ENCODE results near the gene GRIN1. TPM values are rescaled to one million over a fixed set of nuclear protein-coding genes. Genes with fewer than 3 reads are reported as not detected.
"Not testable (repeated sequence)": the region's sequence is repeated elsewhere in the genome, so short reads cannot be mapped to it uniquely, and the experiment has no call there.

The GRIN1 gene
- total RNA-seq, 1 donor = under 0.01 TPM

DNA sequence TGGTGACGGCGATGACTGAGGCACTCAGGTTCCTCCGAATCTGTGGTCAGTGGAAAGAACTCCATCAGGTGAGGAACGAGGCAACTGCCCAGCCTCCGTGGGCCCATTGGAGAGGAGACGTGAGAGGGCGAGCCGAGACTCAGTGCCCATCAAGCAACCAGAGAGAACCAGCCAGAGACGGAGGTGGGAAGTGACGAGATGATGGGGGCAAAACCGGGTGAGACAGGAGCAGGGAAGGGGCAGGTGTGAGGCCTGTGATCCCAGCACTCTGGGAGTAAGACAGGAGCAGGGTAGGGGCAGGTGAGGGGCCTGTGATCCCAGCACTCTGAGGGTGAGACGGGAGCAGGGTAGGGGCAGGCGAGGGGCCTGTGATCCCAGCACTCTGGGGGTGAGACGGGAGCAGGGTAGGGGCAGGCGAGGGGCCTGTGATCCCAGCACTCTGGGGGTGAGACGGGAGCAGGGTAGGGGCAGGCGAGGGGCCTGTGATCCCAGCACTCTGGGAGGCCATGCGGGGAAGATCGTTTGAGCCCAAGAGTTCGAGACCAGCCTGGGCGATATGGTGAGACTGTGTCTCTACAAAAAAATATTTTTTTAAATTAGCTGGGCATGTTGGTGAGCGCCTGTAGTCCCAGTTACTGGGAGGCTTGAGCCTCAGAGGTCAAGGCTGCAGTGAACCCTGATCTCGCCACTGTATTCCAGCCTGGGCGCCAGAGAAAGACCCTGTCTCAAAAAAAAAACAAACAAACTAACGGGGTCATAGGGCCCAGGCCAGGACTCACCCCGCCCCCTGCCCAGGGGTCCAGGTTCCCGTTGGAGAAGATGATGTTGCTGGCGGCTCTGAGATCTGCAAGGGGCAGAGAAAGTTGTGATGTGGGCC lies 27.8 kb upstream of the GRIN1 start:
- no peak for DNase-seq (ENCODE audit: low read depth in 2 of 3, low spot score in 2 of 3)

DNA sequence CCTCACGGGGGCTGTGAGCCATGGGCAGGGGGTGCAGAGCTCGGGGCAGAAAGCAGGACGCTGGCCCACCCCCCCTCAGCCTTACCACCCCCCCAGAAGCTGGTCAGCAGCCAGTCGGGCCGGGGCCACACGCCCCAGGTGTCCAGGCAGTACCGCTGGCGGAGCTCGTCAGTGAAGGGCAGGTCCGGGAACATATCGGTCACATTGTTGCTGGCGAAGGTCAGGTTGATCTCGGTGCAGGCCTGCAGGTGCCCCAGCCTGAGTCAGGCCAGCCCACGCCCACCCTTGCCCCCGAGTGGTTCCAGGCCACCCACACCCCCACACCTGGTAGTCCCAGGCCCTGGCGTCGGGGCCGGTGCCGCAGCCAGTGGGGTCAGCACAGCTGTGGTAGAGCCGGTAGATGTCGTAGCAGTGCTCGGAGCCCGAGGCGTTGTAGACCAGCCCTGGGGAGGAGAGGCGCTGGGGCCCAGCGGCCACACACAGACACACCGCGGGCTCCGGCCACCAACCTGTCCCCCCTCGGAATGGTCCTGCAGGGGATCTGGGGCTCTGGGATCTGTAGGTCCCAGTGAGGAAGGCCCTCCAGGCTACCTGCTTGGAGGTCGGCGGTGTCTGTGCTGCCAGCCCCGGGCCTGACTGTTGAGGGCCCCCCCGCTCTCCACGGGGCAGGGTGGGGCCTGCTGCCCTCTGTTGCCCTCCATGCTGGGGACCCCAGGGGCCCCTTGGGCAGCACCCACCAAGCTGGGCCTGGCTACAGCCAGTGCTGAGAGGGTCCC lies 27.0 kb upstream of the GRIN1 start:
- no peak for DNase-seq (ENCODE audit: low read depth in 2 of 3, low spot score in 2 of 3)

DNA sequence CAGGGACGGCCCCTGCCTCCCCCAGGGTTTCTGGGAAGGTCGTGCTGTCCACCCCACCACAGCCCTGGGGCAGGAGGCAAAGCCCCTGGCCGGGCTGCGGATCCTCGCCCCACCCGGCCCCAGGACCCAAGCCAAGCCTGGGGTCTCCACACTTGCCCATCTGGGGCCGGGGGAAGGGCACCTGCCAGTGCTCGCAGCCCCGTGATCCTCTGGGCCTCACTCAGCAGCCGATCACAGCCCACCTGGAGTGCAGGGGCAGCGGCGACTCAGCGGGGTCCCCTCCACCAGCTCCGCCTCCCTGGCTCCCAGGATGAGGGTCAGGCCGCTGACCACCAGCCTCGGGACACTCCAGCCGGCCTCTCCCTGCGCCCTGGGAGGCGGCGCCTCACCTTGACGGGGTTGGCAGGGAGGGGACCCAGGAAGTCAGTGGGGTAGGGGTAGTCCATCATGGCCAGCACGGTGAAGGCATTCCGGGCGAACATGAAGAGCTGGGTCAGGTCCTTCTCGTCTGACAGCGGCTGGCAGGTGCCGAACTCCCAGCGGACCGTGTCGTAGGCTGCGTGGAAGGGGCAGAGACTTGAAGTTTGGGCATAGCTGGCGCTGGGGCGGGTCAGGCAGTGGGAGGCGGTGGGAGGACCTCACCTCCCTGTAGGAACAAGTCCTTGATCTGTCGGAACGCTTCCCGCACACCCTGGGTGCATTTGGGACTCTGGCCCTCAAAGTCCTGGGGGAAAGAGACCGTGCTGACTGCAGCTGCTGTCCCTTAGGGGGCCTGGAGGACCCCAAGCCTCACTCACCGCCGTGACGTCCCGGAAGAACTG lies 26.2 kb upstream of the GRIN1 start:
- DNase-seq (ENCODE audit: low read depth in 2 of 3, low spot score in 2 of 3) = no peak

DNA sequence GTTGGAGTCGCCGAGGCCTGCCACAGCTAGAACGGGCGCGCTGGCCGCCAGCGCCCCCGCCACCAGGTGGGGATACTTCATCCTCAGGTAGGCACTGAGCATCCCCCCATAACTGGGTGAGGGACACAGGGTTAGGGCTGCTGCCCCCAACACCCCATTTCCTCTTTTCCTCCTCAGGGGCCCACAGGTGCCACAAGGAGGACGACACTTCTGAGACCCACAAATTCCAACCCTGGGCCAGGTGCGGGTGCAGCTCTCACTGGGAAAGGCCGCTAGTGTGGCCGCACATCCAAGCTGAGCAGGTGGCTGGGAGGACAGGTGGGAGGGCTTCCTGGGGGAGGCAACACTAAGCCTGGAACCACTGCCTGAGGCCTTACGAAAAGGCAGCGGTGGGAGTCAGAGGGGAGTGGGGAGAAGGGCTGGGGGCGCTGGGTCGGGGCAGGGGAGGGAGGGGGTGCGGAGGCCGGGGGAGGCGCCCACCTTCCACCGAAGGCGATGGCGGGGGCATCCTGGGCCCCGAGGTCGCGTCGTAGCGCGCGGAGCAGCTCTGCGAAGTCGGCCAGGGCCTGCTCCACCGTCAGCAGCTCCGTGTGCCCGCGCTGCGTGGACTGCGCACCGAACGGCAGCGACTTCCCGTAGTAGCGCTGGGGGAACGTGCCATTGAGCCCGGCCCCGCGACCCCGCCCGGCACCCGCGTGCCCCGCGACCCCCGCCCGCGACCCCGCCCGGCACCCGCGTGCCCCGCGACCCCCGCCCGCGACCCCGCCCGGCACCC lies 25.4 kb upstream of the GRIN1 start:
- no peak for DNase-seq (ENCODE audit: low read depth in 2 of 3, low spot score in 2 of 3)

DNA sequence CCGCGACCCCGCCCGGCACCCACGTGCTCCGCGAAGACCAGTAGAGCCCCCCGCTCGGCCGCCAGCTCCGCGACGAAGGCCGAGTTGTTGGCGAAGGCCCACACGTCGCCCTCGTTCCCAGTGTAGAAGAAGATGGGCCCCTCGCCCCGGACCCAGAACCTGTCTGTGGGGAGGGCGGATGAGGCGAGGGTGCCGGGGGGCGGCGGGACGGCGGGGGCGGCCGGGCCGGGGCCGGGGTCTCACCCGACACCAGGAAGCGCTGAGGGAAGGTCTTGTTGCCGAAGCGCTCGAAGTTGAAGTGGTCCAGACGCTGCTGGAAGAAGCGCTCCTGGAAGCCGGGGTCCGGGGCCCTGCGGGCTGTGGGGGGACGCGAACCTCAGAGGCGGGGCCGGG lies 24.7 kb upstream of the GRIN1 start:
- no peak for DNase-seq (ENCODE audit: low read depth in 2 of 3, low spot score in 2 of 3)

DNA sequence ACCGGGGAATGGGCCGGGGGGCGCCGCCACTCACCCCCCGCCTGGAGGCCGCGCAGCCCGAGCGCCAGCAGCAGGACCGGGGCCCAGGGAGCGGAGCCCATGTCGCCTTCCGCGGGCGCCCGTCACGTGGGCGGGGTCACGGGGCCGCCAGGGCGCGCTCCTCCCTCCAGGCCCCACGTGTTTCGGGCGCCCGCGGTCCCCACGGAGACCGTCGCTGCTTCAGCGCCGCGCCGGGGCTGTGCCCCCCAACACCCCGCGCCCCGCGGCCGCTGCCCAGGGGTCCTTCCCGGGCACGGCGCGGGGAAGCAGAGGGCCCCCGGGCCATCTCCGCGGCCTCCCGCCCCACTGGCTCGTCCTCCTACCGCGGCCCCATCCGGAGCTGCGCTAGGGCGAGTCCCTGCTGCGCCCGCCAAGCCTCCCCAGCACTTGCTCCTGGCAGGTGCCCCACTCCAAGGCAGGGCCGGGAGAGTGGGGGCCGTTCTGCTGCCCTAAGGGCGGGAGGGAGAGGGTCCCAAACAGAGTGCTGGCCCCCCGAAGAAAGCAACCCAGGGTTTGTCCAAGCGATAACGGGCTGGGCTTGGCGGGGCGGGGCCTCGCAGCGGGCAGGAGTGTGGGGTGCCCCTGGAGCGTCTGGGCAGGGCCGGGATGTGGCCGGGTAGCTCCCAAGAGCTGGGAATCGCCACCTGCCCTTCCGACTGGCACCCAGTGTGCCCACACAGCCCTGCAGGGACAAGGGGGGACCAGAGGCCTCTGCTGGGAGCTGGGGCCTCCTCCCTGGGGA lies 24.2 kb upstream of the GRIN1 start, which contains the start of gene DPP7:
TSS of gene DPP7 (minus strand) at position 121 of the 781 bp plus-strand sequence. CDS start at position 101, 20 bp downstream.
- DNase-seq (ENCODE audit: low read depth in 2 of 3, low spot score in 2 of 3) = peak; percentile 64 to 68 (median 67)

DNA sequence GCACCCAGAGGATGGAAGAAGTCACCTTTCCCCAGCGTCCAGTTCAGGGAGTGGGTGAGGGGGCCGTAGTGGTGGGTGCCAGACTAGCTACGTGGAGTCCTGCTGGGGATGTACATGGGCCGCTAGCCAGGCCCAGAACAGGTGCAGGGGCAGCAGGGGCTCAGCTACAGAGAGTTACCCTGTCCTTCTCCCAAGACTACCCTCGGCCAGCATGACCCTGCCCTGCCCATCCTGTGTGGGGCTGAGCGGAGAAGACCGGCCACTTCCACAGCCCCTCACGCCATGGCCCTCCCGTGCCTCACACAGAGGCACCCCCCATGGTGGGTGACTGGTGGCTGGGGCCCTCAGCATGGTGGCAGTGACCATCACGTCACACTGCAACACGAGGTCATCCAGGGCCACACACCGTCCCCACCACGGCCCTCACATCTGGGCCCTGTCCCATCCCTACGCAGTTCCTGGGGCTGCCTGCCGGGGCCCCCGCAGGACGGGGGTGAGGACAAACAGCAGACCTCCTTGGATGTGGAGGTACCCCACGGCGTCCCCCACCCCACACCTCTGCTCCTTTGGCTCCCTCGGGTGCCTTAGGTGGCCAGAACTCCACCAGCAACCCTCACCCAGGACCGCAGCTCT lies 23.4 kb upstream of the GRIN1 start:
- DNase-seq (ENCODE audit: low read depth in 2 of 3, low spot score in 2 of 3) = no peak

DNA sequence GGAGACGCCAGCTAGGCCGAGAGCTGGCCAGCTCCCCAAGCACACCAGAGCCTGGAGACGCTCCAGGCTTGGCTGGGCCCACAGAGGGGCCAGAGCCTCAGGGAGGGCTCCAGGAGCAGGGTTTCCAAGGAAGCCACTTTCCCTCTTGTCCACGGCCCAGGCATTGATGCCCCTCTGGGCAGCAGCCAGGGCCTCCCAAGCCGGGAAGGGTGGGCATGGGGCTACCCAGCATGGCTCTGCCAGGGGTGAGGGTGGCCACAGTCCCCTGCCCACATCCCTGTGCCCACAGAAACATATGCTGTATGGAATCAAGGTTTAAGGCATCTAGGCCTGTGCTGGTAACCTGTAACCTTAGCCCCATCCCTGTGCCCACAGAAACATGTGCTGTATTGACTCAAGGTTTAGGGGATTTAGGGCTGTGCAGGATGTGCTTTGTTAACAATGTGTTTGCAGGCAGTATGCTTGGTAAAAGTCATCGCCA lies 22.9 kb upstream of the GRIN1 start:
- DNase-seq (ENCODE audit: low read depth in 2 of 3, low spot score in 2 of 3) = no peak

DNA sequence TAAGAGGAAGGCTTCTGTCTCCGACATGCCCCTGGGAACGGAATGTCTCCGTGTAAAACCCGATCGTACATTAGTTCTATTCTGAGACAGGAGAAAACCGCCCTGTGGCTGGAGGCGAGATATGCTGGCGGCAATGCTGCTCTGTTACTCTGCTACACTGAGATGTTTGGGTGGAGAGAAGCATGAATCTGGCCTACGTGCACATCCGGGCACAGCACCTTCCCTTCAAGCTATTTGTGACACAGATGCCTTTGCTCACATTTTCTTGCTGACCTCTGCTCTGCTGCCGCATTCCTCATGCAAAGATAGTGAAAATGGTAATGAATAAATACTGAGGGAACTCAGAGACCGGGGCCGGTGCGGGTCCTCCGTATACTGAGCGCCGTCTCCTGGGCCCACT lies 22.2 kb upstream of the GRIN1 start:
- DNase-seq (ENCODE audit: low read depth in 2 of 3, low spot score in 2 of 3) = no peak

DNA sequence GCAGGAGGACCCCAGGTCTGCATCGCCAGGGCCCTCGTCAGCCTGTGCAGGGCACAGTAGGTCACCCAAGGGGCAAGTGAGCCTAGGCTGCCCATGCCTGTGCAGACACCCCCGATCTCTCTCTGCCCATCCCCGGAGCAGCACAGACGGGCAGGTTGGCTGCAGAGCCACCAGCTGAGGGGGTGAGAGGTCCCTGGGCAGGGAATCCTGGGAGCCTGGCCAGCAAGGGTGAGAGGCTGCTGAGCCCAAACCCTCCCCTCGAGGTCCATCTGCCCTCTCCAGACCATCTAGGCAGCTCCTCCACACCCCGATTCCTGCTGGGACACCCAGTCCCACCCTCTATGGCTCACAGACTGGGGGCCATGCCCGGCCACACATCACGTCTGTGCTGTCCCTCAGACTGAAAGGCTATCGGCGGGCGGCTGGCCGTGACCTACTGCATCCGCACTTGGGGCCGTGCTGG lies 21.7 kb upstream of the GRIN1 start:
- DNase-seq (ENCODE audit: low read depth in 2 of 3, low spot score in 2 of 3) = no peak

DNA sequence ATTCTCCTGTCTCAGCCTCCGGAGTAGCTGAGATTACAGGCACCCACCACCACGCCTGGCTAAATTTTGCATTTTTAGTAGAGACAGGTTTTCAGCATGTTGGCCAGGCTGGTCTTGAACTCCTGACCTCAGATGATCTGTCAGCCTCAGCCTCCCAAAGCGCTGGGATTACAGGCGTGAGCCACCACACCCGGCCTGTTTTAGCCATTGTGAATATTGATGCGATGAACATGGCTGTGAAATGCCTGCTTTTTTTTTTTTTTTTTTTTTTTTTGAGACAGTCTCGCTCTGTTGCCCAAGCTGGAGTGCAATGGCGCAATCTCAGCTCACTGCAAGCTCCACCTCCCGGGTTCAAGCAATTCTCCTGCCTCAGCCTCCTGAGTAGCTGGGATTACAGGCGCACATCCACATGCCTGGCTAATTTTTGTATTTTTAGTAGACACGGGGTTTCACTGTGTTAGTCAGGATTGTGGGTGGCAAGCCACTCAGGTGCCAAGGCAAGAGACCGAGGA lies 20.8 kb upstream of the GRIN1 start:
- DNase-seq (ENCODE audit: low read depth in 2 of 3, low spot score in 2 of 3) = not testable (repeated sequence)

DNA sequence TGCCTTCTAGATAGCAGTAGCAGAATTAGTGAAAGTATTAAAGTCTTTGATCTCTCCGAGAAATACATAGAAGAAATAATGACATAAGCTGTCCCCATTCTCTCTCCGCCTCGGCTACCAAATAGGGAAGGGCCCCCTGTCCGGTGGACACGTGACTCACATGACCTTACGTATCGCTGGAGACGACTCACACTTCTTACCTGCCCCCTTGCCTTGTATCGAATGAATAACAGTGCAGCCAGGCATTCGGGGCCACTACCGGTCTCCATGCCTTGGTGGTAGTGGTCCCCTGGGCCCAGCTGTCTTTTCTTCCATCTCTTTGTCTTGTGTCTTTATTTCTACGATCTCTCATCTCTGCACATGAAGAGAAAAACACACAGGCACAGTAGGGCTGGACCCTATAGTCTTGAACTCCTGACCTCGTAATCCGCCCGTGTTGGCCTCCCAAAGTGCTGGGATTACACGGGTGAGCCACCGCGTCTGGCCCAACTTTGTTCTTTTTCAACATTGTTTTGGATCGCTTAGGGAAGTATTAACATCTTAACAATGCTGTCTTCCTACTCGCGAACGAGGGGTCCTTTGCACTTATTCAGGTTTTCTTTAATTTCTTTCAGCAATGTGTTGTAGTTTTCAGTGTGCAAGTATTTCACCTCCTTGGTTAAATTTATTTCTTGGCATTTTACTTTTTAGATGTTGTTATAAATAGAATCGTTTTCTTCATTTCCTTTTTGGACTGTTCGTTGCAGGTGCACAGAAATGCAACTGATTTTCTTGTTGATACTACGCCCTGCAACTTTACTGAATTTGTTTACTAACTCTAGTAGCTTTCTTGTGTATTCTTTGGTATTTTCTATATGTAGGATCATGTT lies 16.8 kb upstream of the GRIN1 start:
- DNase-seq (ENCODE audit: low read depth in 2 of 3, low spot score in 2 of 3) = not testable (repeated sequence)

DNA sequence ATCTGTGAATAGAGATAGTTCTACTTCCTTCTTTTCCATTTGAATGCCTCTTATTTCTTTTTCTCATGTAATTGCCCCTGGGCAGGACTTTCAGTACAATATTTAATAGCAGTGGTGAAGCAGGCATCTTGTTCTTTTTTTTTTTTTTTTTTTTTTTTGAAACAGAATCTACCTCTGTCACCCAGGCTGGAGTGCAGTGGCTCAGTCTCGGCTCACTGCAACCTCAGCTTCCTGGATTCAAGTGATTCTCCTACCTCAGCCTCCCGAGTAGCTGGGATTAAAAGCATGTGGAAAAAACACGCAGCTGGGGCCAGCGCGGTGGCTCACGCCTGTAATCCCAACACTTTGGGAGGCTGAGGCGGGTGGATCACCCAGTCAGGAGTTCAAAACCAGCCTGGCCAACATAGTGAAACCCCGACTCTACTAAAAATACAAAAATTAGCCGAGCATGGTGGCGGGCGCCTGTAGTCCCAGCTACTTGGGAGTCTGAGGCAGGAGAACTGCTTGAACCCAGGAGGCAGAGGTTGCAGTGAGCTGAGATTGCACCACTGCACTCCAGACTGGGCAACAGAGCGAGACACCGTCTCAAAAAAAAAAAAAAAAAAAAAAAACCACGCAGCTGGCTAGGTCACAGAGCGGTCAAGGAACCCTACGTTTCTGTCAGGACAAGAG lies 16.0 kb upstream of the GRIN1 start:
- DNase-seq (ENCODE audit: low read depth in 2 of 3, low spot score in 2 of 3) = not testable (repeated sequence)

DNA sequence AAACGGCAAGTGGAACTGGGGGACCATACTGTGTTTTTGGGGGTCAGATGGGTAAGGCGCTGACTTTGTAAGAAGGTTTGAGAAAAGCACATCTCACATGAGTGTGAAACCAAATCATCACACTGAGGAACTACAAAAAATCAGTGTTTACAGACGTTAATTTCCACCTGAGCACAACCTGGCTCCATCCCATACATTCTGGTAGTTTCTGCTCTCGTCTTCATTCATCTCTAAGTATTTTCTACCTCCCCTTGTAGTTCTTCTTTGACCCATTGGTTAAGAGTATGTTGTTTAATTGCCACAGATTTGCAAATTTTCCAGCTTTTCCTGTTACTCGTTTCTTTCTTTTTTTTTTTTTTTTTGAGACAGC lies 15.5 kb upstream of the GRIN1 start:
- no peak for DNase-seq (ENCODE audit: low read depth in 2 of 3, low spot score in 2 of 3)

DNA sequence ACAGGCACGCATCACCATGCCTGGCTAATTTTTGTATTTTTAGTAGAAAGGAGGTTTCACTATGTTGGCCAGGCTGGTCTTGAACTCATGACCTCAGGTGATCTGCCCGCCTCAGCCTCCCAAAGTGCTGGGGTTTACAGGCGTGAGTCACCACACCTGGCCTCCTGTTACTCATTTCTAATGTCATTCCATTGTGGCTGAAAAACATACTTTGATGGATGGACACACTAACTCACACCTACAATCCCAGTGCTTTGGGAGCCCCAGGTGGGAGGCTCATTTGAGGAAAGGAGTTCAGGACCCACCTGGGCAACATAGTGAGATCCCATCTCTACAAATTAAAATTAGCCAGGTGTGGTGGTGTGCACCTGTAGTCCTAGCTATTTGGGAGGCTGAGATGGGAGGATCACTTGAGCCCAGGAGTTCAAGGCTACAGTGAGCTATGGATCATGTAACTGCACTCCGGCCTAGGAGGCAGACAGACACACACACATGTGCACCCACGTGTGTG lies 14.9 kb upstream of the GRIN1 start:
- DNase-seq (ENCODE audit: low read depth in 2 of 3, low spot score in 2 of 3) = not testable (repeated sequence)

DNA sequence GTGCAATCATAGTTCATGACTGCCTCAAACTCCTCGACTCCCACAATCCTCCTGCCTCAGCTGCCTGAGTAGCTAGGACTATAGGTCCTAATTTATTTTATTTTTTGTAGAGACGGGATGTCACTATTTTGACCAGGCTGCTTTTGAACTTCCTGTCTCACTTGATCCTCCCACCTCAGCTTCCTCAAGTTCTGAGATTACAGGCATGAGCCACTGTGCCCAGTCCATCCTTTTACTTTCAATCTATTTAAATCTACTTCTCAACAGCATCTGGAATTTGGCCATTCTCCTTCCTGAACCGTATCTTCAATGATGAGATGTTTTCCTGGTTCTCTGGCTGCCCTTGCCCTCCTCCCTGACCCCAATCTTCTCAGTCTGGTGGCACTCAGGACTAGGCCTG lies 12.2 kb upstream of the GRIN1 start:
- no peak for DNase-seq (ENCODE audit: low read depth in 2 of 3, low spot score in 2 of 3)

Measured in hematopoietic multipotent progenitor cell (in vitro differentiated cells).